ENCODE results near the gene CALHM3. TPM values are rescaled to one million over a fixed set of nuclear protein-coding genes. Genes with fewer than 3 reads are reported as not detected.

Gene CALHM3
- total RNA-seq, 1 experiment from 2014 or later: 13.1 TPM

- TF ChIP-seq EZH2 (IDR thresholded peaks at IDR 0.05; ENCODE audit: low read depth): no peak
- TF ChIP-seq CTCF (conservative IDR thresholded peaks at IDR 0.05): no peak
- Histone ChIP-seq H3K36me3 (ENCODE audit: low read depth) (no peaks in the 10 kb centered on the region), H4K20me1 (ENCODE audit: insufficient read depth) (no peaks in the 10 kb centered on the region), H2AFZ (no peak overlapping the region), H3F3A (ENCODE audit: insufficient read depth, low read depth) (peaks cover 19% of the 10 kb centered on the region; the same call in 1 of the 2 replicates), H3K9me3 (ENCODE audit: insufficient read depth, low read depth) (no peaks in the 10 kb centered on the region), H3K4me1 (replicated peaks; ENCODE audit: insufficient read depth) (peaks cover 29% of the 10 kb centered on the region), H3K27me3 (ENCODE audit: insufficient read depth, low read depth) (no peaks in the 10 kb centered on the region), H3K9me2 (ENCODE audit: insufficient read depth) (no peaks in the 10 kb centered on the region), H3K79me2 (ENCODE audit: low read depth) (no peaks in the 10 kb centered on the region), H3K4me2 (no peak overlapping the region), H3K27ac (no peak overlapping the region), H3K4me3 (no peak overlapping the region)
- no TSS peak for BruUV-seq (replicated peaks)
- intact Hi-C loops (cut with micrococcal nuclease; ENCODE audit: unreplicated experiment): no loop called here
- ChIA-PET POLR2A (ENCODE audit: unreplicated experiment) (no interaction called here), CTCF (no interaction called here)
- no peak for DNase-seq
Observed at GRCh38 chr10:103469201-103469600, 9.8 kb downstream of the CALHM3 start.

DNA sequence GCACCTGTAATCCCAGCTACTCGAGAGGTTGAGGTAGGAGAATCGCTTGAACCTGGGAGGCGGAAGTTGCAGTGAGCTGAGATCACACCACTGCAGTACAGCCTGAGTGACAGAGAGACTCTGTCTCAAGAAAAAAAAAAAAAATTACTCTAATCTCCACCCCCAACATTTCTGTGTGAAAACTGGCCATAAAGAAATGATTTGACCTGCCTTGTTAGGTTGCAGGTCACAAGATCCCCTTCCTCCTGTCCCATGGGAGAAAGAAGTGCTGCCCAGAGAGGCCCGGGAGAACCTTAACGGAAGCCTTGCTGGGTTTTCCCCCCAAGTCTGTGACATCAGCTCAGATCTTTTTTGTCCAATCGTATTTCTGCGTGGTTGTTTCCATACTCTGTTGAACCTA, 11.6 kb downstream of the CALHM3 start:
- no peak overlapping the region for H3K4me2 ChIP-seq
- ChIA-PET POLR2A (ENCODE audit: unreplicated experiment) (no interaction called here), CTCF (no interaction called here)
- no peak for DNase-seq
- no peak overlapping the region for H3K27ac ChIP-seq
- H3K4me3 ChIP-seq: no peak overlapping the region
- BruUV-seq (replicated peaks): no TSS peak
- H3K79me2 ChIP-seq (ENCODE audit: low read depth): no peaks in the 10 kb centered on the region
- H3F3A ChIP-seq (ENCODE audit: insufficient read depth, low read depth): peaks cover 14% of the 10 kb centered on the region; the same call in 1 of the 2 replicates
- no peaks in the 10 kb centered on the region for H3K9me2 ChIP-seq (ENCODE audit: insufficient read depth)
- no peak overlapping the region for H2AFZ ChIP-seq
- intact Hi-C loops (cut with micrococcal nuclease; ENCODE audit: unreplicated experiment): no loop called here
- no peak for TF ChIP-seq EZH2 (IDR thresholded peaks at IDR 0.05; ENCODE audit: low read depth)
- TF ChIP-seq CTCF (conservative IDR thresholded peaks at IDR 0.05): no peak
- no peaks in the 10 kb centered on the region for H3K36me3 ChIP-seq (ENCODE audit: low read depth)
- H3K27me3 ChIP-seq (ENCODE audit: insufficient read depth, low read depth): no peaks in the 10 kb centered on the region
- H3K9me3 ChIP-seq (ENCODE audit: insufficient read depth, low read depth): no peaks in the 10 kb centered on the region
- H4K20me1 ChIP-seq (ENCODE audit: insufficient read depth): no peaks in the 10 kb centered on the region
- peaks cover 26% of the 10 kb centered on the region for H3K4me1 ChIP-seq (replicated peaks; ENCODE audit: insufficient read depth)

- no peak for DNase-seq
- Histone ChIP-seq H3F3A (ENCODE audit: insufficient read depth, low read depth) (peaks cover 8% of the 10 kb centered on the region; the same call in 1 of the 2 replicates), H3K27ac (no peak overlapping the region), H3K36me3 (ENCODE audit: low read depth) (no peaks in the 10 kb centered on the region), H2AFZ (no peak overlapping the region), H3K9me3 (ENCODE audit: insufficient read depth, low read depth) (no peaks in the 10 kb centered on the region), H4K20me1 (ENCODE audit: insufficient read depth) (no peaks in the 10 kb centered on the region), H3K4me3 (no peak overlapping the region), H3K9me2 (ENCODE audit: insufficient read depth) (no peaks in the 10 kb centered on the region), H3K4me1 (replicated peaks; ENCODE audit: insufficient read depth) (peaks cover 20% of the 10 kb centered on the region), H3K27me3 (ENCODE audit: insufficient read depth, low read depth) (no peaks in the 10 kb centered on the region), H3K4me2 (no peak overlapping the region), H3K79me2 (ENCODE audit: low read depth) (no peaks in the 10 kb centered on the region)
- no peak for TF ChIP-seq CTCF (conservative IDR thresholded peaks at IDR 0.05)
- TF ChIP-seq EZH2 (IDR thresholded peaks at IDR 0.05; ENCODE audit: low read depth): no peak
- intact Hi-C loops (cut with micrococcal nuclease; ENCODE audit: unreplicated experiment): no loop called here
- no TSS peak for BruUV-seq (replicated peaks)
- CTCF ChIA-PET: no interaction called here
- POLR2A ChIA-PET (ENCODE audit: unreplicated experiment): no interaction called here
Observed at GRCh38 chr10:103466734-103467133, 12.3 kb downstream of the CALHM3 start.

Measured in PC-9 (cell line).